CD4-positive, alpha-beta T cell (primary cell): Measurements from ENCODE around the gene SUV39H1. TPM values are rescaled to one million over a fixed set of nuclear protein-coding genes. Genes with fewer than 3 reads are reported as not detected.

Source experiments
- ATAC-seq: fragments of 200-7000 bp; cut with Tn5 transposase; one replicate; pipeline ENCODE4 v1.10.0; 2022; ENCODE audit warnings: mild to moderate bottlenecking; ENCODE audit not compliant: poor library complexity
- CTCF ChIA-PET: fragments of 350-600 bp; sonication (Branson Sonifier 250); formaldehyde crosslinking; loops from one replicate; lab custom pipeline; 2021; ENCODE audit warnings: antibody characterized with exemption, inconsistent platforms; lab: Charles Lee
- POLR2A ChIA-PET: fragments of 350-600 bp; sonication (Branson Sonifier 250); formaldehyde crosslinking; loops from one replicate; lab custom pipeline; 2021; ENCODE audit warnings: antibody characterized with exemption, inconsistent platforms; lab: Charles Lee
- DNase-seq, 14 experiments: peaks; one replicate each; pipeline ENCODE4 v3.0.0-alpha.2; 2013 to 2020; ENCODE audit warnings: mixed read lengths in 2 of 14
- H3K27ac ChIP-seq, 2 donors: one replicate each; pipeline versions ENCODE4 v1.5.1 to v1.7.0; 2013; ENCODE audit warnings: low read length in 2 of 2, low read depth in 1 of 2, mild to moderate bottlenecking in 1 of 2
- H3K27me3 ChIP-seq, 2 experiments: 1 replicate in 1 of 2; 2 replicates in 1 of 2; pipeline versions ENCODE4 v1.6.1 to v1.7.0; 2013; ENCODE audit warnings: low read length in 2 of 2, control low read depth in 1 of 2, mild to moderate bottlenecking in 1 of 2, moderate library complexity in 1 of 2; ENCODE audit not compliant: insufficient read depth in 2 of 2, control insufficient read depth in 1 of 2
- H3K36me3 ChIP-seq: one replicate; pipeline ENCODE4 v1.6.1; 2013; ENCODE audit warnings: low read length, control low read depth; ENCODE audit not compliant: insufficient read depth
- H3K4me1 ChIP-seq: one replicate; pipeline ENCODE4 v1.6.1; 2013; ENCODE audit warnings: low read length, control low read depth; ENCODE audit not compliant: insufficient read depth
- H3K4me3 ChIP-seq: one replicate; pipeline ENCODE4 v1.5.1; 2013; ENCODE audit warnings: mild to moderate bottlenecking, low read length, moderate library complexity
- H3K9me3 ChIP-seq, 2 experiments: 1 replicate in 1 of 2; 2 replicates in 1 of 2; pipeline versions ENCODE4 v1.6.1 to v1.7.0; 2013; ENCODE audit warnings: low read length in 2 of 2, mild to moderate bottlenecking in 2 of 2, control low read depth in 1 of 2, moderate library complexity in 1 of 2; ENCODE audit not compliant: control insufficient read depth in 1 of 2, insufficient read depth in 1 of 2
- H3K27ac Mint-ChIP-seq: one replicate; pipeline ENCODE4 v1.8.0; 2020; ENCODE audit warnings: mixed read lengths
- H3K27me3 Mint-ChIP-seq: one replicate; pipeline ENCODE4 v1.8.0; 2021; ENCODE audit warnings: mixed read lengths
- H3K36me3 Mint-ChIP-seq: one replicate; pipeline ENCODE4 v1.8.0; 2021; ENCODE audit warnings: low read depth, mixed read lengths
- H3K4me1 Mint-ChIP-seq: one replicate; pipeline ENCODE4 v1.8.0; 2021; ENCODE audit warnings: low read depth, mixed read lengths
- H3K4me3 Mint-ChIP-seq: one replicate; pipeline ENCODE4 v1.8.0; 2020; ENCODE audit warnings: mild to moderate bottlenecking, mixed read lengths
- H3K9me3 Mint-ChIP-seq: one replicate; pipeline ENCODE4 v1.8.0; 2020; ENCODE audit warnings: mixed read lengths
- intact Hi-C, 2 experiments: fragments of 100-400 bp; cut with DNase I in 1 of 2; cut with micrococcal nuclease in 1 of 2; formaldehyde crosslinking; loops; one replicate each; pipeline versions ENCODE4 v1.15.1 to v1.9.0; 2023 to 2025; cut with DNase I, micrococcal nuclease
- total RNA-seq, 174 experiments: library from RNA in 2 of 174; stranded (reverse) in 2 of 174; gene quantifications; one replicate each; pipeline ENCODE4 v1.2.3 and lab custom pipeline; 2021 to 2026
- TF ChIP-seq, protein P1 (sequence below): fragments of 200-600 bp; IDR thresholded peaks from one replicate; pipeline ENCODE4 v1.8.0; 2022; ENCODE audit warnings: antibody characterized with exemption, mild to moderate bottlenecking

Gene SUV39H1
- total RNA-seq, 2 experiments from 2014 or later = 7.7 to 8.4 TPM

DNA sequence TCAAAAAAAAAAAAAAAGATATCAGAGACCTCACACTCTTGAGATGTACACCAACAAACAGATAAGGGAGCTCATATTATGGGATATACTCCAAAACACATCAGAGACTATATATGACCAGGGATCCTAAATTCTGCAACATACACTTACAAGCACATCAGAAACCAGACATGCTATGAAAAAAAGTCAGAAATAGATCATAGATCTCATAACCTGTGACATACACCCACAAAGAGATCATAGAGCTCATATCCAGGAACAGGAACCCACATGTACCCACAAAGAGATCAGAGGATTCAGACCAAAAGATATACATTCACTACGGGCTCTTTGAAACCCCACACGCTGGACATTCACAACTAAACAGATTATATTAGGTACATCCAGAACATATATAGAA, 30.1 kb downstream of the SUV39H1 start:
- H3K4me3 Mint-ChIP-seq = no peak overlapping the region
- peaks cover 18% of the 10 kb centered on the region for H3K36me3 Mint-ChIP-seq
- no peaks in the 10 kb centered on the region for H3K27me3 ChIP-seq
- H3K9me3 Mint-ChIP-seq = peaks cover 10% of the 10 kb centered on the region
- TF ChIP-seq, protein P1, sequence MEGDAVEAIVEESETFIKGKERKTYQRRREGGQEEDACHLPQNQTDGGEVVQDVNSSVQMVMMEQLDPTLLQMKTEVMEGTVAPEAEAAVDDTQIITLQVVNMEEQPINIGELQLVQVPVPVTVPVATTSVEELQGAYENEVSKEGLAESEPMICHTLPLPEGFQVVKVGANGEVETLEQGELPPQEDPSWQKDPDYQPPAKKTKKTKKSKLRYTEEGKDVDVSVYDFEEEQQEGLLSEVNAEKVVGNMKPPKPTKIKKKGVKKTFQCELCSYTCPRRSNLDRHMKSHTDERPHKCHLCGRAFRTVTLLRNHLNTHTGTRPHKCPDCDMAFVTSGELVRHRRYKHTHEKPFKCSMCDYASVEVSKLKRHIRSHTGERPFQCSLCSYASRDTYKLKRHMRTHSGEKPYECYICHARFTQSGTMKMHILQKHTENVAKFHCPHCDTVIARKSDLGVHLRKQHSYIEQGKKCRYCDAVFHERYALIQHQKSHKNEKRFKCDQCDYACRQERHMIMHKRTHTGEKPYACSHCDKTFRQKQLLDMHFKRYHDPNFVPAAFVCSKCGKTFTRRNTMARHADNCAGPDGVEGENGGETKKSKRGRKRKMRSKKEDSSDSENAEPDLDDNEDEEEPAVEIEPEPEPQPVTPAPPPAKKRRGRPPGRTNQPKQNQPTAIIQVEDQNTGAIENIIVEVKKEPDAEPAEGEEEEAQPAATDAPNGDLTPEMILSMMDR = no peak
- no peak overlapping the region for H3K4me3 ChIP-seq
- H3K36me3 ChIP-seq = no peaks in the 10 kb centered on the region
- intact Hi-C loops = no loop called here
- H3K9me3 ChIP-seq = peaks cover 3 to 4% of the 10 kb centered on the region in 2 experiments
- ATAC-seq (peak; percentile 80), DNase-seq (peak in 2 of 14 experiments; percentile 28 to 39)
- ChIA-PET POLR2A (interaction anchor here (1.0 to 2.2 kb wide), 4 partner anchors 10 to 75 kb away, joined by 3 to 14 read pairs (median 6); partner anchors contain the start of genes HDAC6 and WAS), CTCF (no interaction called here)
- H3K27ac ChIP-seq = no peak overlapping the region
- H3K4me1 ChIP-seq = peaks cover 22% of the 10 kb centered on the region
- peaks cover 41% of the 10 kb centered on the region for H3K4me1 Mint-ChIP-seq
- H3K27ac Mint-ChIP-seq = peak overlapping the region; percentile 41
- no peaks in the 10 kb centered on the region for H3K27me3 Mint-ChIP-seq

DNA sequence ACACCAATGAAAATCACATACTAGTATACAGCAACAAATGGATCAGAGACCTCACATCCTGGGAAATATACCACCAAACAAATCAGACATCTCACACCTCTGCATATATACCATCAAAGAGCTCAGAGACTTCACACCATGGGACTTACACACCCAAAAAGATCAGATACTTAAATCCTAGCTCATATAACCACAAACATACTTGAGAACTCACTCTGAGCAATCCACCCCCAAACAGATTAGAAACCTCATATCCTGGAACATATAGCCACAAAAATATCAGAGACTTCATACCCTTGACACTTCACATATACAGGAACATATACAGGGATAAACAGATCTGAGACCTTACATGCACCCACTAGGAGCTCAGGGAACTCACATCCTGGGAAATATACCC, 32.1 kb downstream of the SUV39H1 start:
- H3K27me3 Mint-ChIP-seq = no peaks in the 10 kb centered on the region

DNA sequence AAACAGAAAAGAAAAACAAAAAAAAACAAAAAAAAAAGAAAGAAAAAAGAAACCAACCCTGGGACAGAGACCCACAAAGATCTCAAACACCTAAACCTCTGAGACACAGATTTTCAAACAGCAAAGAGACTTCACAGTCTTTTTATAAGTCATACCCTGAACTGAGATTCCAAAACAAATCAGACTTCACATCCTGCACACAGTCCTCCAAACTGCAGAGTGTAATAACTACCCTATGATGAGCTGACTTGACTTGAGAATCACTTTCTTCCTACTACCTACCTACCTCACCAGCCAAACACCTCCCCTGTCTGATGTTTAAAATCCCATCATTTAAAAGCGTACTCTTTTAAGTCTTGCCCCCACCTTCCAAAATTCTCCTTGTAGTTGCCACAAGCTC, 39.8 kb downstream of the SUV39H1 start:
- Mint-ChIP-seq H3K4me1 (peaks cover 24% of the 10 kb centered on the region), H3K27ac (peak overlapping the region; percentile 96), H3K4me3 (peak overlapping the region; percentile 92), H3K9me3 (no peaks in the 10 kb centered on the region), H3K27me3 (no peaks in the 10 kb centered on the region), H3K36me3 (peaks cover 4% of the 10 kb centered on the region)
- DNase-seq (peak in 2 of 14 experiments; percentile 18 to 20), ATAC-seq (peak; percentile 16)
- POLR2A ChIA-PET = interaction anchor here (1.2 to 2.8 kb wide), 14 partner anchors 8 to 266 kb away, joined by 4 to 53 read pairs (median 14); partner anchors contain the start of genes GRIPAP1, HDAC6, OTUD5 and PQBP1
- H3K27ac ChIP-seq = peak overlapping the region in 1 of 2 donors; percentile 29
- TF ChIP-seq, protein P1 = no peak
- H3K36me3 ChIP-seq = no peaks in the 10 kb centered on the region
- peaks cover 17% of the 10 kb centered on the region for H3K4me1 ChIP-seq
- CTCF ChIA-PET = interaction anchor here (1.1 to 1.4 kb wide), 2 partner anchors 19 to 88 kb away, joined by 3 to 4 read pairs; no protein-coding TSS in a partner anchor
- H3K9me3 ChIP-seq = no peaks in the 10 kb centered on the region
- intact Hi-C loops = loop anchor here (1.0 to 10.0 kb wide), 6 partner anchors 40 to 218 kb away; partner anchors contain the start of genes SUV39H1 (in 2 of the 2), OTUD5 (in 1 of the 2), PIM2 (in 1 of the 2) and PQBP1 (in 1 of the 2)
- H3K4me3 ChIP-seq = peak overlapping the region; percentile 74
- no peaks in the 10 kb centered on the region for H3K27me3 ChIP-seq

More for the DNA sequence above, 32.1 kb downstream of the SUV39H1 start:
- Mint-ChIP-seq H3K36me3 (peaks cover 18% of the 10 kb centered on the region), H3K4me3 (no peak overlapping the region), H3K4me1 (peaks cover 41% of the 10 kb centered on the region), H3K27ac (peak overlapping the region; percentile 45), H3K9me3 (peaks cover 10% of the 10 kb centered on the region)
- TF ChIP-seq, protein P1 = no peak
- DNase-seq (no peak), ATAC-seq (no peak)
- Histone ChIP-seq H3K9me3 (peaks cover 3 to 4% of the 10 kb centered on the region in 2 experiments), H3K36me3 (no peaks in the 10 kb centered on the region), H3K27me3 (no peaks in the 10 kb centered on the region), H3K27ac (no peak overlapping the region), H3K4me1 (peaks cover 19% of the 10 kb centered on the region), H3K4me3 (no peak overlapping the region)
- CTCF ChIA-PET = no interaction called here
- POLR2A ChIA-PET = interaction anchor here (0.8 kb wide), 1 partner anchor 8 kb away, joined by 4 read pairs; no protein-coding TSS in a partner anchor
- intact Hi-C loops = no loop called here
